ENCODE results near the gene TOMM22.

TOMM22 gene

GRCh38 chr22:38715176-38715764, 33.5 kb downstream of the TOMM22 start:
- H3K4me3 ChIP-seq (ENCODE audit: low read depth, low read length) = no peak overlapping the region

DNA sequence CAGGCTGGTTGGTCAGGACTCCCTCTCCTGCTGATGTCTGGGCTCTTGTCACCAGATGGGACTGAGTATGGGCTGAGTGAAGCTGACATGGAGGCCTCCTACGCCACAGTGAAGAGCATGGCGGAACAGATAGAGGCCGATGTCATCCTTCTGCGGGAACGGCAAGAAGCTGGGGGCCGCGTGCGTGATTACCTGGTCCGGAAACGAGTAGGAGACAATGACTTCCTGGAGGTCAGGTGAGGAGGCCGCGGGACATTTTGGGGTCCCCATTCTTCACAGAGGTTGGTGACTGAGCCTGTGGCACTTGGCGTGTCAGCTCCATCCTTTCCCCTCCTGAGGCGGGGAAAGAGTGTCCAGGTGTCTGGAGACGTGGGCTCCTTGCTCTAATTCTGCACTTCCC, 34.1 kb downstream of the TOMM22 start:
- H3K4me3 ChIP-seq (ENCODE audit: low read depth, low read length) = no peak overlapping the region

DNA sequence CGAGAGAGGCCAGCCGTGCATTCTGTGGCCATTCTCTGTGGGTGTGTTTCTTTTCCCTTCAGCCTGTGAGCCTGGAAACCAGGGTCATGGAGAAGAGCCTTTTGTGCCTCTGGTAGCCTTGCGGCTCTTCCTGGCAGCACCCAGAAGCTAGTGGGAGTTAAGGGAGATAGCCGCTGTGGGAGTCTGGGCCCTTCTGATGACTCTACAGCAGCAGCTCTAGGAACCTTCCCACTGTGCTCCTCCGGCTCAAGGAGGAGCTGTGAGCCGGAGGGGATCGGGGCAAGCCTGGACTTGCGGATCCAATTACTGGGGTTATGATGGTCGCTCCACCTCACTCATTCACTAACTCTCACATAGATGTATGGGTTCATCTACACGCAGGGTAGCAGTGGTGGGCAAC, 34.5 kb downstream of the TOMM22 start:
- H3K4me3 ChIP-seq (ENCODE audit: low read depth, low read length) = no peak overlapping the region

DNA sequence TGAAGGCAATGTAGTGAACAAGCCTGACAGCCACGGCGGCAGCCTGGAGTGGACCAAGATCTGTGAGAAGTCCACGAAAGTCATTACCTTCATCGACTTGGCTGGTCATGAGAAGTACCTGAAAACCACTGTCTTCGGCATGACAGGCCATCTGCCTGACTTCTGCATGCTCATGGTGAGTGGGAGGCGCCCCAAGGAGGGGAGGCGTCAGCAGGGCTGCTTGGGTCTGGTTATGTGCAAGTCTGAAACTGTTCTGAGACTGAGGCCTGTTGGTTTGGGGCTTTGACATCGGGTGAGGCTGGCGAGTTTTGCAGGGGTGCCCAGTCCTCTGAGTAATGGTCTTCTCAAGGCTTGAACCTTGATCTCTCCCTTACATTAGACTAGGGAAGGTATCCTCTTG, 35.1 kb downstream of the TOMM22 start:
- no peak overlapping the region for H3K4me3 ChIP-seq (ENCODE audit: low read depth, low read length)

DNA sequence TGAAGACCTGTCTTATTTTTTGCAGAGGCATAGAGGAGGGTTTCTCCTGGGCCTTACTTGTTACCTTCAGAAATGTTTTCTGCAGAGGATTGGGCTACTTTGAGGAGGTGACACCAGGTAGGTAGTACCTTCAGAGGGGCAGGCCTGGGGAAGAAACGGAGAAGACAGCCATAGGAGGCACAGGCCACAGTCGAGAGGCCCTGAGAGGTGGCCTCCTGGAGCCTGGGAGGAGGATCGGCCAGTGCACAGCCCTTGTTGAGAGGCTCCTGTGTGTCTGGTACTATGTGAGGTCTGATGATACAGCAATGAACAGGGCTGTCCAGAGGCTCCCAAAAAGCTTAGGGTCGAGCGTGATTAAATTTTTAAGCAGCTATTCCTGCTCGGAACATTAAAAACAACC, 35.5 kb downstream of the TOMM22 start:
- no peak overlapping the region for H3K4me3 ChIP-seq (ENCODE audit: low read depth, low read length)

DNA sequence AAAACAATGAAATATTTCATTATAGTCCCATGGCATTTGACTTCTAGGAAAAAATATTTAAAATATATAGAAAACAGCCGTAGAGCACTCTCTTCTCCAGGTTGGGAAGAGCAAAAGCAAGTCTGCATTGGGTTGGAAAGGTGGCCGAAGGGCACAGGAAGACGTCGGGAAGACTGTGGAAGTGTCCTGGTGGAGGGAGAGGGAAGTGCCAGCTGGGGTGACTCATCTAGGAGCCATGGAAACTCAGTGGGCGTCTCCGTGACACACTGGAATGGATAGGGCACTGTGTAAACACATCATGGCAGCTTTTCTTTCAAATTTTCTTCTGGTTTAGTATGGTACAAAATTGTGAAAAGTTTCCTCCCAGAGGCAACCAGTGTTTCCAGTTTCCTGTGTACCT, 36.7 kb downstream of the TOMM22 start:
- H3K4me3 ChIP-seq (ENCODE audit: low read depth, low read length) = no peak overlapping the region

- H3K4me3 ChIP-seq (ENCODE audit: low read depth, low read length) = no peak overlapping the region
Measured at GRCh38 chr22:38719196-38719595, 37.4 kb downstream of the TOMM22 start.

- H3K4me3 ChIP-seq (ENCODE audit: low read depth, low read length) = no peak overlapping the region
Measured at GRCh38 chr22:38720350-38720749, 38.6 kb downstream of the TOMM22 start.

- no peak overlapping the region for H3K4me3 ChIP-seq (ENCODE audit: low read depth, low read length)
Measured at GRCh38 chr22:38721551-38721950, 39.8 kb downstream of the TOMM22 start.

DNA sequence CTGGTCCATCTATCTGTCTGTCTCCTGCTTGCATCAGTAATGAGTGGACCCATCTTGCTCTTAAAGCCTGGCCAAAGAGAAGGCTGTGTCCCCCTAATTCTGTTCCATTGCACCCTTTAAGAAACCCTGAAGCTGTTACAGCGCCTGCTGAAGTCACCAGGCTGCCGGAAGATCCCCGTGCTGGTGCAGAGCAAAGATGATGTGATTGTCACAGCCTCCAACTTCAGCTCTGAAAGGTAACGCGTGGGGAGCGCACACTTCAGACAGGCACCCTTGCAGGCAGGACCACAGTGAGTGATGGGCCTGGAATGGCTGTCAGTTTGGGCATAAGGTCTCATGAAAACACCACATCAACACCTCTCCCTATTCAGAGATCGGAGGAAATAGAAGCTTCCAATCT, 42.4 kb downstream of the TOMM22 start:
- H3K4me3 ChIP-seq (ENCODE audit: low read depth, low read length) = no peak overlapping the region

GRCh38 chr22:38724926-38725571, 43.3 kb downstream of the TOMM22 start:
- H3K4me3 ChIP-seq (ENCODE audit: low read depth, low read length) = no peak overlapping the region

DNA sequence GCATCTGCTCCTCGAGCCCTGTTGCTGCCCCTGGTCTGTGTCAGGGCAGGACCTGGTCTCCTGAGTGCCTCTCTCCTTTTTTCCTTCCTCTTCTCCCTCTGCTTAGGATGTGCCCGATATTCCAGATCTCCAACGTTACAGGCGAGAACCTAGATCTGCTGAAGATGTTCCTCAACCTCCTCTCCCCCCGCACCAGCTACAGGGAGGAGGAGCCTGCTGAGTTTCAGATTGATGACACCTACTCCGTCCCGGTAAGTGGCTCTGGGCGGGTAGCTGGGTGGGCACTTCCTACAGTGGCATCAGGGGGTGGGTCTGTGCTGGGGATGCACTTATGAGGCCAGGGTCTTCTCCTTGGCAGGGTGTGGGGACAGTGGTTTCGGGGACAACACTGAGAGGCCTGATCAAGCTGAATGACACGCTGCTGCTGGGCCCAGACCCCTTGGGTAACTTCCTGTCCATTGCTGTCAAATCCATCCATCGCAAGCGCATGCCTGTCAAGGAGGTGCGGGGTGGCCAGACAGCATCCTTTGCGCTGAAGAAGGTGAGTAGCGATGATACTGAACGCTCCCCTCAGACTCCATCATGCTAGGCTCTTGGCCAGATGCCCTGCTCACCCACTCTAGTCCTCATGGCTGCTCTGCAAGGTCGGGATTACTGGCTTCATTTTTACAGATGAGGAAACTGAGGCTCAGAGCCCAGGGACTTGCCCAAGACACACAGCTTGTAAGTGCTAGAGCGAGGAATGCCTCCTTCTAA, 44.3 kb downstream of the TOMM22 start:
- H3K4me3 ChIP-seq (ENCODE audit: low read depth, low read length) = no peak overlapping the region

- H3K4me3 ChIP-seq (ENCODE audit: low read depth, low read length) = no peak overlapping the region
Measured at GRCh38 chr22:38727123-38727522, 45.4 kb downstream of the TOMM22 start.

GRCh38 chr22:38727530-38728451, 46.0 kb downstream of the TOMM22 start:
- H3K4me3 ChIP-seq (ENCODE audit: low read depth, low read length) = no peak overlapping the region

GRCh38 chr22:38728871-38729796, 47.4 kb downstream of the TOMM22 start:
- no peak overlapping the region for H3K4me3 ChIP-seq (ENCODE audit: low read depth, low read length)

- H3K4me3 ChIP-seq (ENCODE audit: low read depth, low read length) = no peak overlapping the region
Measured at GRCh38 chr22:38729946-38730345, 48.2 kb downstream of the TOMM22 start.

GRCh38 chr22:38730411-38730871, 48.7 kb downstream of the TOMM22 start:
- no peak overlapping the region for H3K4me3 ChIP-seq (ENCODE audit: low read depth, low read length)

GRCh38 chr22:38731703-38732161, 50.0 kb downstream of the TOMM22 start:
- no peak overlapping the region for H3K4me3 ChIP-seq (ENCODE audit: low read depth, low read length)

GRCh38 chr22:38732251-38732815, 50.6 kb downstream of the TOMM22 start:
- H3K4me3 ChIP-seq (ENCODE audit: low read depth, low read length) = no peak overlapping the region

DNA sequence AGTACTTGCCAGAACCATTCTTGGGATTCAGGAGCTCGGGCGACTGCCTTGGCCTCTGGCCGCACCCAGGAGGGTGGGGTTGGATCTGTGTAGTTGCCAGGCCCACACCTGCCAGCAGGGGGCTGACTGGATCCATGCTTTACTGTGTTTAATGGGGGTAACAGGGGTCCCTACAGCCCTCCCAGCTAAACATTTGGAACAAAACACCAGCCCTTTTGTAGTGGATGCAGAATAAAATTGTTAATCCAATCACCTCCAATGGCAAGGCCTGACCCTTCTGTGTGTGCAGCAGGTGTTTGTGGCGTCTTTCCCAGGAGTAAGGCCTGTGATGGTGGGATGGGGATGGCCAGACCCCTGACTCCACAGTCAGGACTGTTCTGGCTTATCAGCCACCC, 51.6 kb downstream of the TOMM22 start:
- H3K4me3 ChIP-seq (ENCODE audit: low read depth, low read length) = no peak overlapping the region

Data from iPS-11a (cell line).